ENCODE data around the gene DTNA.
"Not testable (repeated sequence)": the region's sequence is repeated elsewhere in the genome, so short reads cannot be mapped to it uniquely, and the experiment has no call there.

Gene DTNA

DNA sequence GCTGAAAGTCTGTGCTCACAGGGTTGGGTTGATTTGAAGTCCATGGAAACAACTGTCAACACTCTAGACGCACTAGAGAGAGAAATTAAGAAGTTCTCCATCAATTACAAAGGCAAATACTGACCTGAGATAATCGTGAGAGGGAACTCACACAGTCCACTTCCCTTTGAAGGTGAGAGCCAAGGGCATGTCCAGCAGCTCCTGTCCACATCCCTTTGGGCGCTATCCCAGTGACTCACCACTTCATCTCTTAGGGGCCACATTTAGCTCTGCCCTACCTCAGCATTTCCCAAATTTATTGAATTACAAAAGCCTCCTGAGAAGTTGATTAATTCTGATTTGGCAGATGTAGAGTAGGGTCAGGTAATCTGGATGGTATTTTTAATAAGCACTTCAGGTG is 182.3 kb downstream of the DTNA start:
- TF ChIP-seq, protein P1, sequence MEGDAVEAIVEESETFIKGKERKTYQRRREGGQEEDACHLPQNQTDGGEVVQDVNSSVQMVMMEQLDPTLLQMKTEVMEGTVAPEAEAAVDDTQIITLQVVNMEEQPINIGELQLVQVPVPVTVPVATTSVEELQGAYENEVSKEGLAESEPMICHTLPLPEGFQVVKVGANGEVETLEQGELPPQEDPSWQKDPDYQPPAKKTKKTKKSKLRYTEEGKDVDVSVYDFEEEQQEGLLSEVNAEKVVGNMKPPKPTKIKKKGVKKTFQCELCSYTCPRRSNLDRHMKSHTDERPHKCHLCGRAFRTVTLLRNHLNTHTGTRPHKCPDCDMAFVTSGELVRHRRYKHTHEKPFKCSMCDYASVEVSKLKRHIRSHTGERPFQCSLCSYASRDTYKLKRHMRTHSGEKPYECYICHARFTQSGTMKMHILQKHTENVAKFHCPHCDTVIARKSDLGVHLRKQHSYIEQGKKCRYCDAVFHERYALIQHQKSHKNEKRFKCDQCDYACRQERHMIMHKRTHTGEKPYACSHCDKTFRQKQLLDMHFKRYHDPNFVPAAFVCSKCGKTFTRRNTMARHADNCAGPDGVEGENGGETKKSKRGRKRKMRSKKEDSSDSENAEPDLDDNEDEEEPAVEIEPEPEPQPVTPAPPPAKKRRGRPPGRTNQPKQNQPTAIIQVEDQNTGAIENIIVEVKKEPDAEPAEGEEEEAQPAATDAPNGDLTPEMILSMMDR (IDR thresholded peaks at IDR 0.05; ENCODE audit: borderline replicate concordance, control extremely low read depth, extremely low read depth, insufficient read depth, missing control alignments) = no peak
- DNase-seq (ENCODE audit: low spot score) = no peak
- in situ Hi-C loops (cut with MboI; ENCODE audit: low sequenced_read_pairs, unreplicated experiment) = no loop called here

DNA sequence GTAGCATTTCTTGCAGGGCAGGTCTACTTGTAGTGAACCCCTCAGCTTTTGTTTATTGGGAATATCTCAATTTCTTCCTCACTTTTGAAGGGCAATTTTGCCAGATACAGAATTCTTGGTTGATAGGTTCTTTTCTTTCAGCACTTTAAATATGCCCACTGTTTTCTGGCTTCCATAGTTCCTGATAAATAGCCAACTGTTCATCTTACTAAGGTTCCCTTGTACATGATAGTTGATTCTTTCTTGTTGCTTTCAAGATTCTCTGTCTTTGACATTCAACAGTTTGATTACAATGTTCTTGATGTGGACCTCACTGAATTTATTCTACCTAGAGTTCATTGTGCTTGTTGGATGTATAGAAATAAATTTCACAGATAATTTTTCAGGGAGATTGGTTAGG is 183.1 kb downstream of the DTNA start:
- TF ChIP-seq, protein P1 (IDR thresholded peaks at IDR 0.05; ENCODE audit: borderline replicate concordance, control extremely low read depth, extremely low read depth, insufficient read depth, missing control alignments) = no peak
- in situ Hi-C loops (cut with MboI; ENCODE audit: low sequenced_read_pairs, unreplicated experiment) = no loop called here

DNA sequence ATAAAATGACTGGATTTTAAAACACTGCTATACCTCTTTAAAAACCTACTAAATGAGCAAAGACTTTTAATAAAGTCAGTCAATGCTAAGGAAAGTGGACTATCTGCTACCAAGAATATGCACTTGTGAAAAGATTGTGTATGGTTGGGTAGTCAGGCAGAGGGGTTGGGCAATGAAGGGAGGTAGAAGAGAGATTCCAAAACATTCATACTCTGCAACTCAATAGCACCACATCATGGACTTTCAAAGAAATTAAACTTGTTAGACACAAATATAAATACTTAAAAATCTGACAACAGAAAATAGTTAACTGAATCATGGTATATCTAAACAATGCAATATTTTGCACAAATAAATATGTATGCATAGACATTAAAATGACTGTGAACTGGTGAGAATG is 191.2 kb downstream of the DTNA start:
- no peak for DNase-seq (ENCODE audit: low spot score)
- in situ Hi-C loops (cut with MboI; ENCODE audit: low sequenced_read_pairs, unreplicated experiment) = no loop called here
- TF ChIP-seq, protein P1 (IDR thresholded peaks at IDR 0.05; ENCODE audit: borderline replicate concordance, control extremely low read depth, extremely low read depth, insufficient read depth, missing control alignments) = no peak

More for the DNA sequence above, 183.1 kb downstream of the DTNA start:
- DNase-seq (ENCODE audit: low spot score) = no peak

DNA sequence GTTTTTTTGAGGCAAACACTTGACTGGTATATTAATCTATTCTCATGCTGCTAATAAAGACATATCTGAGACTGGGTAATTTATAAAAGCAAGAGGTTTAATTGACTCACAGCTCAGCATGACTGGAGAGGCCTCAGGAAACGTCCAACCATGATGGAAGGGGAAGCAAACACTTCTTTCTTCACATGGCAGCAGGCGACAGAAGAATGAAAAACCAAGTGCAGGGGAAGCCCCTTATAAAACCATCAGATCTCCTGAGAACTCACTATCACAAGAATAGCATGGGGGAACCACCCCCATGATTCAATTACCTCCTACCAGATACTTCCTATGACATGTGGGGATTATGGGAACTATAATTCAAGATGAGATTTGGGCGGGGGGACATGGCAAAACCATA is 194.9 kb downstream of the DTNA start:
- in situ Hi-C loops (cut with MboI; ENCODE audit: low sequenced_read_pairs, unreplicated experiment) = no loop called here
- no peak for DNase-seq (ENCODE audit: low spot score)
- TF ChIP-seq, protein P1 (IDR thresholded peaks at IDR 0.05; ENCODE audit: borderline replicate concordance, control extremely low read depth, extremely low read depth, insufficient read depth, missing control alignments) = no peak

DNA sequence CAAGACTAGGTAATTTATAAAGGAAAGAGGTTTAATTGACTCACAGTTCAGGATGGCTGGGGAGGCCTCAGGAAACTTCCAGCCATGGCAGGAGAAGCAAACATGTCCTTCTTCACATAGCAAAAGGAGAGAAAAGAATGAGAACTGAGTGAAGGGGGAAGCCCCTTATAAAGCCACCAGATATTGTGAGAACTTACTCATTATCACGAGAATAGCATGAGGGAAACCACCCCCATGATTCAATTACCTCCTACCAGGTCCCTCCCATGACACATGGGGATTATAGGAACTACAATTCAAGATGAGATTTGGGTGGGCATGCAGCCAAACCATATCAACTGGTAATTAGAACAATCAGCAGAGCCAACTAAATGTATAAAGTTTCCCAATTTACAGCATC is 196.9 kb downstream of the DTNA start:
- in situ Hi-C loops (cut with MboI; ENCODE audit: low sequenced_read_pairs, unreplicated experiment); DNase-seq (ENCODE audit: low spot score): not testable (repeated sequence)

DNA sequence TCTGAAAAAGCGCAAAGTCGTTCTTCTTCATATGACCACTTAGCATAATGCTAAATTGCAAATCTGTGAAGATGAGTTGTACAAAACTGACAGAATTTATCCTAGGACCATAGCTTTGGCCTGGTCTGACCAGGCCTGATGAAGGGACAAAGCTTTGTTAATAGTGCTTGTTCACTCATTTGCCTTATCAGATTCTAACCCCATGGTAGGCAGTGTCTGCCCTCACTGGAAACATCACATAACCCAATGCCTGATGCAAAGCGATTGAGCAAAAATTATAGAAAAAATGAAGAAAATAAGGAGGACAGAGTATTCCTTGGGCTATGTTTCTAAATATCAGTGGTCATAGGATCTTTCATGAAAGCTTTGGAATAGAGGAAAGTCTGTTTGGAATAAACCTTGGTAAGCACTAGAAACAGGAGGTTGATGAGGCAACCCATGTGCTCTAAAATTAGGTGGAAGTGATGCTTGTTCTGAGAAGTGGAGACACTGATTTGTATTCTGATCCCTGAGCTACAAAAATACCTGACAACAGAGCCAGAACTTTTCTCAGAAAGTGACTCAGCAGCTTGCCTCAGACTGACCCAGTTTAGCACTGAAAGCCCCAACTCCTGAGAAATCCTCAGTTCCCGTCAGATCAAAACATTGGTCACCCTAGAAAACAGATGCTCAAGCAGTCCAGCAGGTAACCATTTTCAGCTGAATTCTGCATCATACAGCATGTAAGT is 199.7 kb downstream of the DTNA start:
- in situ Hi-C loops (cut with MboI; ENCODE audit: low sequenced_read_pairs, unreplicated experiment) = no loop called here
- TF ChIP-seq, protein P1 (IDR thresholded peaks at IDR 0.05; ENCODE audit: borderline replicate concordance, control extremely low read depth, extremely low read depth, insufficient read depth, missing control alignments) = no peak
- DNase-seq (ENCODE audit: low spot score) = no peak

DNA sequence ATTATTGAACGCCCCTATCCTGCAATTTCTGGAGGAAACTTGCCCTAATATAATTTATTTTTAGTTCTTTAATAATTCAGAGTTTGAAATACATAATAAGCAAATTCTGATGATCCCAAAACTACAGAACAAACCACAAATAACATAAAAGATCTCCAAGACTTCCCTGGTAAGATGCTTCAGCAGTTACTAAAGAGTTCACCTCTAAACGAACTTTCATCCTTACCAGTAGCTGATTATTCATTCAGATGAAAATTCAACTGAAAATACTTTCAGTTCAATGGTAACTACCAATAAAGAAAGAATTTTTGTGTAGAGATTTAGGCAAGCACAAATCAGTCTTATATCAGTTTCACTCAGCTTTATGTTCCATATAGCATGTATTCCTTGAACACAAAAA is 201.0 kb downstream of the DTNA start:
- in situ Hi-C loops (cut with MboI; ENCODE audit: low sequenced_read_pairs, unreplicated experiment) = no loop called here
- TF ChIP-seq, protein P1 (IDR thresholded peaks at IDR 0.05; ENCODE audit: borderline replicate concordance, control extremely low read depth, extremely low read depth, insufficient read depth, missing control alignments) = no peak
- DNase-seq (ENCODE audit: low spot score) = no peak

Data from GM13976 (cell line).